Esophagus muscularis mucosa (tissue), 4 donors: Measurements from ENCODE around the gene FOXRED2. TPM values are rescaled to one million over a fixed set of nuclear protein-coding genes. Genes with fewer than 3 reads are reported as not detected.
A peak's percentile ranks its signal among the peaks of the same experiment; 100 is the strongest.

ENCODE experiments used
- DNase-seq: peaks from one replicate; pipeline ENCODE4 v3.0.0-alpha.2; 2017; ENCODE audit errors: extremely low spot score
- H3K27ac ChIP-seq, 4 donors: fragments of 200-600 bp; sonication (generic); replicated peaks in 1 of 4; 1 replicate in 3 of 4; 2 replicates in 1 of 4; pipeline ENCODE4 v1.5.1; 2016 to 2019; ENCODE audit warnings: mild to moderate bottlenecking in 1 of 4
- H3K27me3 ChIP-seq, 4 donors: fragments of 200-600 bp; sonication (generic); one replicate each; pipeline versions ENCODE4 v1.5.1 to v1.6.0; 2016 to 2019
- H3K36me3 ChIP-seq, 4 donors: fragments of 200-600 bp; sonication (generic); one replicate each; pipeline ENCODE4 v1.5.1; 2016 to 2019
- H3K4me1 ChIP-seq, 4 donors: fragments of 200-600 bp; sonication (generic); one replicate each; pipeline ENCODE4 v1.5.1; 2016 to 2019
- H3K4me3 ChIP-seq, 4 donors: fragments of 200-600 bp; sonication (generic); 1 replicate in 2 of 4; 2 replicates in 2 of 4; pipeline ENCODE4 v1.5.1; 2016 to 2019; ENCODE audit warnings: mild to moderate bottlenecking in 4 of 4, moderate library complexity in 1 of 4
- H3K9me3 ChIP-seq, 4 donors: fragments of 200-600 bp; sonication (generic); 1 replicate in 3 of 4; 2 replicates in 1 of 4; pipeline ENCODE4 v1.5.1; 2016 to 2019
- CTCF ChIP-seq, 3 experiments: fragments of 200-600 bp in 2 of 3; fragments of 450-650 bp in 1 of 3; sonication (generic) in 2 of 3; IDR thresholded peaks; one replicate each; pipeline ENCODE4 v1.5.1; 2017 to 2019; ENCODE audit warnings: antibody characterized with exemption in 3 of 3, mild to moderate bottlenecking in 2 of 3, moderate library complexity in 1 of 3
- EP300 ChIP-seq: sonication (generic); formaldehyde crosslinking; IDR thresholded peaks from one replicate; pipeline ENCODE4 v1.6.1; 2017; ENCODE audit warnings: antibody characterized with exemption
- POLR2A ChIP-seq: fragments of 450-650 bp; IDR thresholded peaks from one replicate; pipeline ENCODE4 v1.6.1; 2017; ENCODE audit warnings: antibody characterized with exemption, moderate library complexity, mild to moderate bottlenecking, low read depth
- POLR2AphosphoS5 ChIP-seq, 2 donors: sonication (generic); formaldehyde crosslinking; IDR thresholded peaks; one replicate each; pipeline ENCODE4 v1.6.1; 2017; ENCODE audit warnings: antibody characterized with exemption in 2 of 2
- WGBS: methylation state at CpG from one replicate; pipeline ENCODE4 v1.1.5; 2018; 5-methylcytosine and 5-hydroxymethylcytosine counted together
- intact Hi-C: fragments of 100-400 bp; cut with DNase I; formaldehyde crosslinking; loops from one replicate; pipeline ENCODE4 v1.15.1; 2023
- total RNA-seq, 4 donors: library from RNA; depleted of rRNA; stranded (reverse); fragments of >200 nt; gene quantifications; one replicate each; pipeline versions ENCODE4 v1.1.0 to v1.2.1, GENCODE V29; 2016

FOXRED2 gene
- total RNA-seq, 4 donors from 2014 or later, result 4.6 to 12.5 (median 5.4) TPM

GRCh38 chr22:36470162-36470993, 36.5 kb downstream of the FOXRED2 start:
- peak overlapping the region; percentile 34 to 46 (median 40) for H3K4me3 ChIP-seq
- intact Hi-C loops, result loop anchor here (2.0 kb wide), 1 partner anchor 170 kb away; no protein-coding TSS in a partner anchor
- peaks cover 58 to 100% (median 92%) of the 10 kb centered on the region in 4 donors for H3K4me1 ChIP-seq
- TF ChIP-seq POLR2AphosphoS5 (IDR thresholded peaks at IDR 0.05) (peak; percentile 67 to 84), EP300 (no peak), CTCF (IDR thresholded peaks at IDR 0.05) (peak in 2 of 3 experiments; percentile 92 to 97)
- no peak for DNase-seq
- WGBS, result 28% methylated on average over 11 of the region's 14 CpGs
- H3K27ac ChIP-seq, result peak overlapping the region; percentile 89 to 97 (median 92)
- H3K36me3 ChIP-seq, result peaks cover 2 to 46% (median 40%) of the 10 kb centered on the region in 4 donors
- H3K27me3 ChIP-seq, result no peaks in the 10 kb centered on the region
- H3K9me3 ChIP-seq, result no peaks in the 10 kb centered on the region

GRCh38 chr22:36469094-36469710, 37.6 kb downstream of the FOXRED2 start:
- no peak for TF ChIP-seq CTCF (IDR thresholded peaks at IDR 0.05)
- TF ChIP-seq POLR2AphosphoS5 (IDR thresholded peaks at IDR 0.05), result peak; percentile 49
- peak overlapping the region; percentile 89 to 97 (median 92) for H3K27ac ChIP-seq
- WGBS, result 70% methylated on average over 14 of the region's 14 CpGs
- H3K9me3 ChIP-seq, result no peaks in the 10 kb centered on the region
- H3K36me3 ChIP-seq, result peaks cover 0 to 34% (median 28%) of the 10 kb centered on the region in 4 donors
- H3K27me3 ChIP-seq, result no peaks in the 10 kb centered on the region
- intact Hi-C loops, result loop anchor here (5.0 kb wide), 2 partner anchors 82 to 142 kb away; partner anchors contain the start of gene MYH9
- H3K4me1 ChIP-seq, result peaks cover 64 to 100% (median 95%) of the 10 kb centered on the region in 4 donors
- no peak overlapping the region for H3K4me3 ChIP-seq
- no peak for DNase-seq

- Histone ChIP-seq H3K4me1 (peaks cover 68 to 97% (median 88%) of the 10 kb centered on the region in 4 donors), H3K36me3 (peaks cover 0 to 22% (median 16%) of the 10 kb centered on the region in 4 donors), H3K27me3 (no peaks in the 10 kb centered on the region), H3K4me3 (no peak overlapping the region), H3K27ac (peak overlapping the region; percentile 89 to 97 (median 92)), H3K9me3 (no peaks in the 10 kb centered on the region)
- no peak for DNase-seq
- TF ChIP-seq POLR2A (no peak), POLR2AphosphoS5 (IDR thresholded peaks at IDR 0.05) (peak in 1 of 2 donors; percentile 31)
- intact Hi-C loops, result loop anchor here (5.0 kb wide), 2 partner anchors 81 to 141 kb away; partner anchors contain the start of gene MYH9
- WGBS, result 49% methylated on average over 7 of the region's 7 CpGs
Measured at GRCh38 chr22:36467946-36468345, 38.9 kb downstream of the FOXRED2 start.

- no peak overlapping the region for H3K4me3 ChIP-seq
- H3K27me3 ChIP-seq, result no peaks in the 10 kb centered on the region
- peaks cover 0 to 15% (median 10%) of the 10 kb centered on the region in 4 donors for H3K36me3 ChIP-seq
- H3K4me1 ChIP-seq, result peaks cover 74 to 96% (median 87%) of the 10 kb centered on the region in 4 donors
- peak; percentile 45 to 78 for TF ChIP-seq POLR2AphosphoS5 (IDR thresholded peaks at IDR 0.05)
- TF ChIP-seq CTCF (IDR thresholded peaks at IDR 0.05), result no peak
- DNase-seq, result no peak
- intact Hi-C loops, result loop anchor here (5.0 kb wide), 2 partner anchors 80 to 140 kb away; partner anchors contain the start of gene MYH9
- H3K9me3 ChIP-seq, result no peaks in the 10 kb centered on the region
- peak overlapping the region; percentile 89 to 97 (median 92) for H3K27ac ChIP-seq
- WGBS, result 43% methylated on average over 10 of the region's 14 CpGs
Measured at GRCh38 chr22:36467042-36467810, 39.6 kb downstream of the FOXRED2 start.
